SHP77 treated with DMSO at 0.1 percent for 48 hours (cell line): ENCODE measurements around the gene PDCD2.
"Not testable (repeated sequence)": the region's sequence is repeated elsewhere in the genome, so short reads cannot be mapped to it uniquely, and the experiment has no call there.

Source experiments
- DNase-seq: peaks from one replicate; lab custom pipeline; 2025; lab: John Stamatoyannopoulos, UW

The PDCD2 gene

GRCh38 chr6:170552765-170553533, 31.5 kb downstream of the PDCD2 start, which contains the start of gene PSMB1:
Gene PSMB1, minus strand, starts transcription at chr6:170553307. Its CDS starts 65 bp downstream, at chr6:170553242.
- peak; percentile 80 for DNase-seq

GRCh38 chr6:170545405-170545804, 39.0 kb downstream of the PDCD2 start:
- no peak for DNase-seq

GRCh38 chr6:170542031-170542719, 42.3 kb downstream of the PDCD2 start:
- DNase-seq, result no peak

GRCh38 chr6:170537329-170537728, 47.1 kb downstream of the PDCD2 start:
- no peak for DNase-seq

GRCh38 chr6:170536671-170537070, 47.8 kb downstream of the PDCD2 start:
- no peak for DNase-seq

- no peak for DNase-seq
Observed at GRCh38 chr6:170535004-170535403, 49.4 kb downstream of the PDCD2 start.

- DNase-seq, result no peak
Observed at GRCh38 chr6:170533792-170534191, 50.6 kb downstream of the PDCD2 start.

- no peak for DNase-seq
Observed at GRCh38 chr6:170532867-170533488, 51.5 kb downstream of the PDCD2 start.

- DNase-seq, result peak; percentile 19
Observed at GRCh38 chr6:170529839-170530469, 54.5 kb downstream of the PDCD2 start.

- DNase-seq, result not testable (repeated sequence)
Observed at GRCh38 chr6:170527995-170528394, 56.4 kb downstream of the PDCD2 start.

GRCh38 chr6:170525795-170526194, 58.6 kb downstream of the PDCD2 start:
- no peak for DNase-seq
